GM18526 (cell line): ENCODE measurements around the gene CACNG4.

ENCODE experiments used
- POLR2A ChIP-seq: IDR thresholded peaks from 3 replicates; pipeline ENCODE4 v1.6.1; 2011; ENCODE audit not compliant: insufficient read length; ENCODE audit errors: extremely low read depth

Gene CACNG4

GRCh38 chr17:66939461-66940114, 24.9 kb upstream of the CACNG4 start:
- TF ChIP-seq POLR2A = no peak

- TF ChIP-seq POLR2A = no peak
Observed at GRCh38 chr17:66941249-66941648, 23.3 kb upstream of the CACNG4 start.

GRCh38 chr17:66941773-66942450, 22.6 kb upstream of the CACNG4 start:
- no peak for TF ChIP-seq POLR2A

GRCh38 chr17:66942451-66943264, 21.8 kb upstream of the CACNG4 start:
- TF ChIP-seq POLR2A = no peak

GRCh38 chr17:66943484-66943883, 21.0 kb upstream of the CACNG4 start:
- TF ChIP-seq POLR2A = no peak

GRCh38 chr17:66944351-66945146, 20.0 kb upstream of the CACNG4 start:
- TF ChIP-seq POLR2A = no peak

- TF ChIP-seq POLR2A = no peak
Observed at GRCh38 chr17:66945147-66945835, 19.2 kb upstream of the CACNG4 start.

GRCh38 chr17:66946251-66946650, 18.3 kb upstream of the CACNG4 start:
- TF ChIP-seq POLR2A = no peak

- no peak for TF ChIP-seq POLR2A
Observed at GRCh38 chr17:66947311-66947710, 17.2 kb upstream of the CACNG4 start.

- TF ChIP-seq POLR2A = no peak
Observed at GRCh38 chr17:66948061-66948750, 16.3 kb upstream of the CACNG4 start.

- TF ChIP-seq POLR2A = no peak
Observed at GRCh38 chr17:66949501-66949900, 15.0 kb upstream of the CACNG4 start.

- TF ChIP-seq POLR2A = no peak
Observed at GRCh38 chr17:66950325-66950724, 14.2 kb upstream of the CACNG4 start.

GRCh38 chr17:66950886-66951604, 13.5 kb upstream of the CACNG4 start:
- TF ChIP-seq POLR2A = no peak

GRCh38 chr17:66951605-66951953, 12.9 kb upstream of the CACNG4 start:
- no peak for TF ChIP-seq POLR2A

- TF ChIP-seq POLR2A = no peak
Observed at GRCh38 chr17:66952031-66952524, 12.4 kb upstream of the CACNG4 start.
